SIG-M5 (cell line): ENCODE data around the gene HOXD3.

Experiments
- DNase-seq: peaks from one replicate; lab custom pipeline; 2025; lab: John Stamatoyannopoulos, UW

The HOXD3 gene

DNA sequence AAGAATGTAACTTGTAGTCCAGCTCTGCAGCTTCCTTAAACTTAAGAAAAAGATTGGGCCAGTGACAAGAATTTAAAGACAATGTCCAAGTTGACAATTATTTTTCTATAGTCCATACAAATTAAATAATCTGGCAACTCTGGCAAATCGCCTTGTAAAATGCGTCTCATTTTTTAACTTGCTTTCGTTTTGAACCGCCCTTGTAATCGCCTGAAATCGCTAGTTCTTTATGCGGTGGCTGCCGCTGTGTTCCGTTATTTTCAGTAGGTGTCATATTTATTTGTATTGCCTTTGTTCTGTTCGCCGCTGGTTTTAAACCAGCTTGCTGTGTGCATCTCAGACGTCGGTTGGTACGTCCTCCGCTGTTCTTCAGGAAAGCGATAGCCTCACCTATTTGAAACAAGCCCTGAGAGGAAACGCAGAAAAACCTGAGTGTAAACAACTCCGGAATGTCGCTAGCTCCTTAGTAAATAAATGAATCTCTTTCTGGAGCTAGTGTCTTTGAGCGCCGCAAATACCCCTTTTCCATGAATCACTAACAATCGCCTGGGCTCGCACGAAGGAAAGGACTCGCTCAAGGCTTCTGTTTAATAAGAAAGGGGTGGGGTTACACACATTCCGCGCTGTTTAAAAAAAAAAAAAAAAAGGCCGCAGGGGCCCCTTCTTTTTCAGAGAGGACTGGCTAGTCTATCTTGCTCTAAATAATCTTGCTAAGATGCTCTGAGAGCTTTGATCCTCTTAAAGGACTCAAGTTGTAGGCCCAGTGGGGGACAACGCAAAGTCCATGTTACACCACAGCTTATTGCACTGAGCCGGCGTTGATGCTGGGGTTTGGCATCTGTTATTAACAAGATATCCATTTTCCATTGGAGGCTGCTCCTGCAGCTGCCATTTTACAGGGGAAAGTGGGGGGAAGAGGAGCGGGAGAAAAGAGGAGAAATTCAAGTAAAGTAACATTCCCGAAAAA, 24.6 kb upstream of the HOXD3 start:
- no peak for DNase-seq

DNA sequence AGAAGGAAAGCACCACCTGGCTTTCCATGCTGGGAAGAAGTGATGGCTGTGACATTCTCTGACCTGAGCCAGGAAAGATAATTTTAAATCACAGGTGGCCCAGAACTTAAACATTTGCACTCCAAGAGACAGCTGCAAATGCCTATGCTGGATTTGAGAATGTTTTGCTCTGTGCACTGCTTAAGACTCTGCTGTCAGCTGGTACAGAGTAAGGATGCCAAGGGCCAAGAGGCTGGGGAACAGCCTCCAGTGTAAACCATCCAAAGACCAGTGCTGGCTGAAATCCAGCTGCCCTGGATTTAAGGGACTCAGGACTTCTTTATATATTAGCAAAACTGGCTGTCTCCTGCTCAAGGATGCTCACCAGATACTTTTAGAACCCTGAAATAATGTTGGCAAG, 23.7 kb upstream of the HOXD3 start:
- no peak for DNase-seq

GRCh38 chr2:176134035-176134434, 23.1 kb upstream of the HOXD3 start:
- no peak for DNase-seq

DNA sequence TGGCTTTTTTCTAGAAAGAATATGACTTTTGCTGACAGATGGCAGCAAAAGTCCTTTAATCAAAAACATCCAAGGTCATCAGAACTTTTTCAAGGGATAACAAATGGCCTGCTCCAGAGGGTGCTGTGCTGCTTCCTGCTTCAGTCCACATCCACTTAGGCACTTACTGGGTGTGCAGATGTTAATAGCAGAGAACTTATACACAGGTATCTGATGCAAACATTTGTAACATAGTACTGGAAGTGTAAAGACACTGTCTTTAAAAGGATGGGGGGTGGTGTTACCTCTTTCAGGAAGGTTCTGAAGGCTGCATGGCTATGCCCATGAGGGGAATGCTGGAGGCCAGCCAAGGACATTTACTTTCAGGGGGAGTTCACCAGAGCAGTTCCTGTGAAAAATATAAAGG, 22.1 kb upstream of the HOXD3 start:
- DNase-seq, result no peak

DNA sequence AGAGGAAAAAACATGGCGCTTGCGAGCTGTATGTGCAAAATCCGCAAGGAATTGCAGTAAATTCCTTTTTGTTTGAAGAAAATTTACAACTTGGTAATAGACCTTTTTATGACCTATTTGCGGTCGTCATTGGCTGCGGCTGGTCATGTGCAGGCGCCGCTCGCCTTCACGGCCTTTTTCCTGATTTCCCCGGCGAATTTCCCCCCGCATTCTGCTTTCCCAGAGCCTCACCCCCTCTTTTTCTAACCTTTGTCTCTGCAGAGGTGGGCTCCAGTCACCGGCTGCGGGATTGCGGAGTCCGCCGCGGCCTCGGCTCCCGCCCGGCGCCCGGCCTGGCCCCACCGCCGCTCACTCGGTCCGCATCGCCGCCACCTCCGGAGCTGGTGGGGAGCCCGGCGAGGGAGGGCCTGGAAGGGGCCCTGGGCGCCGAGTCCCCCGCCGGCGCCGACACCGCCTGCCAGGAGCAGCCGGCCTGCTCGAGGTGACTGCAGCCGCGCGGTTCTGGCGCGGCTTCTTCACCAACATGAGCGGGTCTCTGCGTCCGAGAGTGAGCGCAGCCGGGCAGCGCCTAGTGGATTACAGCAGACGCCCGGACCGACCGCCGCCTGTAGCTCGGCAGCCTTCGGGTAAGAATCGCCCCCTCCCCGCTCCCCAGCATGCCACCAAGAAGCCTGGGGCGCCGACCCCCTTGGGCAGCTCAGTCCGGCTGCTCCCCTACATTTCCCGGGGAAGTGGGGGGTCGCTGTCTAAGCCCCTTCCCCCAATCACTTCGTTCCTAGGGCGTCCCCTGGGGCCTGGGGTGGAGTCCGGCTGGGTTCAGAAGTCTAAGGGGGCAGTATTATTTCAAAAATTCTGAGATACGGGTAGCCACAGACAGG, 20.5 kb upstream of the HOXD3 start:
- DNase-seq, result no peak

DNA sequence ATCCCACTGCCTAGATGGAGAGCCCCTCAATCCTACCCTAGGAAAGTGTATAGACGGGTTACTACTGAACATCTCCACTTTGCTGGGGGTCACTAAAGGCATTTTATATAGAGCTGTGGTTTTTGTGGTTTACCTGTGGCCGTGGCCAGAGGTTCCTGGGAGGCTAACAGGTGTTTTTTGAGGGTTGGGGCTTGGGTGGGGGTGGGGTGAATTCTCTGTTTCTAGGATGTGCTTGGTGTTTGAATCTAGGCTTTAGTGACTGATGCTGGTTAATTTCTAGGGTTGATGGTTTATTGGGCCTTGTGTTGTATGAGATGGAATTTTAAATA, 19.9 kb upstream of the HOXD3 start:
- no peak for DNase-seq

GRCh38 chr2:176137906-176138305, 19.2 kb upstream of the HOXD3 start:
- no peak for DNase-seq

GRCh38 chr2:176138526-176138922, 18.6 kb upstream of the HOXD3 start:
- DNase-seq, result no peak

GRCh38 chr2:176138923-176139660, 18.0 kb upstream of the HOXD3 start:
- no peak for DNase-seq

DNA sequence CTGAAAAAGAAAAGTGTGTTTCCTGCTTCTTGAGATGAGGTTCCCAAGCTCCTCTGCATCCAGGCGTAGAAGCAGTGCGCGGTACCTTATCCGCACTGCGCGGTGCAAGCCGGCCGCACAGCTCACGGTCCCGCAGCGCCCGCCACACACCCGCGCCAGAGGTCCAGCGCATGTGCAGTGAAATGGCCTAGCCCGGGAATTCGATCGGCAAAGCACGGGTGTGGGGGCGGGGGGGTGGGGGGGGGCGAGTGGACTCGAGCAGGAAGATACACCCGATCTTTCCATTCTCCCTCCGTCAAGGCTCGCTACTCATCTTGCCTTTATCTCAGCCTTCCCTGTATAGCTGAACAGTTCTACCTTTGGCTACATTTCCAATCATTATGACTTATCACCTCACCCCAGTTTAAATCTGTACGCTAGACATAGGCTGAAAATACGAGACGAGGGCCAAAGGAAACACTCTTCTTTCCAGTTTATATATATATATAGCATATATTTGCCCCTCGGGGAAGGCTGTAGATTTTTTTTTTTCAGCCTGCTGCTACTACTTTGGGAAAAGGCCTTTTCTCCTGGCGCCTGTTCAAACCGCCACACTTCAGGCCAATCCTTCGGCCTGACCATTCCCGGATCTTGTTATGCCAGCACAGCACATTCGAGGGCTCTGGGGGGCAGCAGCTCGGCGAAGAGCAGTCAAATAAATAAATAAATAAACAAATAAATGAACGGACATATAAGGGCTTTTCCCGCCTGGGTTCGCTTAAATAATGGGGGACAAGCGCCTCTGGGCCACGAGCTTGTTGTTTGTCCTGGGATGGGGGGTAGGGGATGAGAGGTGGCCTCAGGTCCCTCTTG, 17.2 kb upstream of the HOXD3 start:
- DNase-seq, result no peak

GRCh38 chr2:176140513-176141317, 16.4 kb upstream of the HOXD3 start:
- DNase-seq, result no peak

GRCh38 chr2:176142281-176142680, 14.8 kb upstream of the HOXD3 start:
- no peak for DNase-seq

GRCh38 chr2:176145085-176145969, 11.8 kb upstream of the HOXD3 start:
- no peak for DNase-seq

- DNase-seq, result no peak
Measured at GRCh38 chr2:176146101-176146500, 11.0 kb upstream of the HOXD3 start.

DNA sequence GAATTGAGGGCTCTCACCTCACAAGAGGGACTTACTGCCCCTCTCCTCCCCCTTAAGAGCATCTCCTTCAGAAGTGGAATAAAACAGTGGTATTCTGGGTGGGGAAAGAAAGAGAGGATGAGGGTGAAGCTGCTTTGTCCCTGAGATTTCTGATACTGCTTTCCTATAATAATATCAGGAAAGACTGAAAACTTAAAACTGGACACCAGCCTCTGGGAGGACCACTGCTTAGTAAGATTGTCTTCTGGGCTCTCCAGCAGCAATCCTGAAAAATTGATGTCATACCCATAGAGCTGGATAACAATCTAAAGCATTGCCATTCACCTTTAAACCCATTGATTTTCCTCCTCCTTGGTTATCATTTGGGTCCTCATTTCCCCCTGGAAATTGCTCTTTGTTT, 10.5 kb upstream of the HOXD3 start:
- no peak for DNase-seq

GRCh38 chr2:176147210-176147799, 9.8 kb upstream of the HOXD3 start:
- DNase-seq, result no peak

GRCh38 chr2:176147800-176148496, 9.2 kb upstream of the HOXD3 start:
- no peak for DNase-seq

- DNase-seq, result no peak
Measured at GRCh38 chr2:176148751-176149421, 8.2 kb upstream of the HOXD3 start.
